Calu3 (cell line): ENCODE results near the gene WFDC6. TPM values are rescaled to one million over a fixed set of nuclear protein-coding genes. Genes with fewer than 3 reads are reported as not detected.

Experiments used
- BruUV-seq: library from RNA; stranded (reverse); fragments of 400-500 nt; replicated peaks from 2 replicates; lab custom pipeline; 2021; lab: Mats Ljungman, UMichigan
- CTCF ChIA-PET: fragments of 300-600 bp; sonication (Branson Sonifier 250); formaldehyde crosslinking; loops from one replicate; lab custom pipeline; 2022; ENCODE audit warnings: antibody characterized with exemption; lab: Charles Lee
- DNase-seq: peaks from one replicate; pipeline ENCODE4 v3.0.0; 2022
- H3K27ac Mint-ChIP-seq: one replicate; pipeline ENCODE4 v1.8.0; 2022; ENCODE audit warnings: mixed read lengths; ENCODE audit not compliant: unreplicated experiment
- H3K27me3 Mint-ChIP-seq: one replicate; pipeline ENCODE4 v1.8.0; 2022; ENCODE audit warnings: mixed read lengths; ENCODE audit not compliant: unreplicated experiment
- H3K36me3 Mint-ChIP-seq: one replicate; pipeline ENCODE4 v1.8.0; 2022; ENCODE audit warnings: mild to moderate bottlenecking, moderate library complexity, mixed read lengths; ENCODE audit not compliant: insufficient read depth, unreplicated experiment
- H3K4me1 Mint-ChIP-seq: one replicate; pipeline ENCODE4 v1.8.0; 2022; ENCODE audit warnings: mild to moderate bottlenecking, low read depth, mixed read lengths; ENCODE audit not compliant: unreplicated experiment
- H3K4me3 Mint-ChIP-seq: one replicate; pipeline ENCODE4 v1.8.0; 2022; ENCODE audit warnings: mild to moderate bottlenecking, low read depth, moderate library complexity, mixed read lengths; ENCODE audit not compliant: unreplicated experiment
- H3K9me3 Mint-ChIP-seq: one replicate; pipeline ENCODE4 v1.8.0; 2022; ENCODE audit warnings: low read depth, mixed read lengths; ENCODE audit not compliant: unreplicated experiment
- CTCF ChIP-seq: fragments of 200-600 bp; IDR thresholded peaks from one replicate; pipeline ENCODE4 v1.8.0; 2022; ENCODE audit warnings: antibody characterized with exemption; ENCODE audit not compliant: unreplicated experiment
- intact Hi-C: fragments of 100-400 bp; cut with micrococcal nuclease; formaldehyde crosslinking; loops from one replicate; pipeline ENCODE4 v1.10.0; 2022; ENCODE audit not compliant: unreplicated experiment
- total RNA-seq: library from RNA; stranded (reverse); gene quantifications from 2 replicates; pipeline ENCODE4 v1.2.3, GENCODE V29; 2022

The WFDC6 gene
- total RNA-seq, 1 experiment from 2014 or later, result not detected

GRCh38 chr20:45581702-45582101 lies 42.4 kb upstream of the WFDC6 start:
- H3K4me3 Mint-ChIP-seq, result no peak overlapping the region
- no peaks in the 10 kb centered on the region for H3K36me3 Mint-ChIP-seq
- no TSS peak for BruUV-seq
- TF ChIP-seq CTCF, result no peak
- DNase-seq, result no peak
- peaks cover 5% of the 10 kb centered on the region for H3K4me1 Mint-ChIP-seq
- peaks cover 31% of the 10 kb centered on the region for H3K27me3 Mint-ChIP-seq
- intact Hi-C loops, result no loop called here
- H3K9me3 Mint-ChIP-seq, result no peaks in the 10 kb centered on the region
- CTCF ChIA-PET, result no interaction called here
- no peak overlapping the region for H3K27ac Mint-ChIP-seq

GRCh38 chr20:45579184-45579583 lies 39.9 kb upstream of the WFDC6 start, which contains the start of gene WFDC8:
TSS of gene WFDC8 (minus strand) at chr20:45579284. CDS start at chr20:45579247, 37 bp downstream.
- Mint-ChIP-seq H3K27me3 (peaks cover 31% of the 10 kb centered on the region), H3K9me3 (no peaks in the 10 kb centered on the region), H3K27ac (no peak within 1 kb of the TSS), H3K4me3 (no peak within 1 kb of the TSS), H3K36me3 (no peaks in the 10 kb centered on the region), H3K4me1 (peaks cover 10% of the 10 kb centered on the region)
- intact Hi-C loops, result no loop called here
- no TSS peak for BruUV-seq
- DNase-seq, result no peak
- CTCF ChIA-PET, result interaction anchor here (1.5 kb wide), 1 partner anchor 191 kb away, joined by 4 read pairs; no protein-coding TSS in a partner anchor
- TF ChIP-seq CTCF, result no peak

GRCh38 chr20:45578231-45578630 lies 38.9 kb upstream of the WFDC6 start:
- H3K4me3 Mint-ChIP-seq, result no peak overlapping the region
- no peak overlapping the region for H3K27ac Mint-ChIP-seq
- no peaks in the 10 kb centered on the region for H3K36me3 Mint-ChIP-seq
- intact Hi-C loops, result no loop called here
- no TSS peak for BruUV-seq
- H3K4me1 Mint-ChIP-seq, result peaks cover 10% of the 10 kb centered on the region
- no peaks in the 10 kb centered on the region for H3K9me3 Mint-ChIP-seq
- CTCF ChIA-PET, result interaction anchor here (1.5 kb wide), 1 partner anchor 192 kb away, joined by 4 read pairs; no protein-coding TSS in a partner anchor
- H3K27me3 Mint-ChIP-seq, result peaks cover 31% of the 10 kb centered on the region
- no peak for TF ChIP-seq CTCF
- no peak for DNase-seq

- H3K36me3 Mint-ChIP-seq, result no peaks in the 10 kb centered on the region
- intact Hi-C loops, result no loop called here
- peaks cover 33% of the 10 kb centered on the region for H3K27me3 Mint-ChIP-seq
- no peak for TF ChIP-seq CTCF
- CTCF ChIA-PET, result interaction anchor here (1.2 kb wide), 1 partner anchor 194 kb away, joined by 4 read pairs; no protein-coding TSS in a partner anchor
- H3K27ac Mint-ChIP-seq, result no peak overlapping the region
- no peaks in the 10 kb centered on the region for H3K9me3 Mint-ChIP-seq
- H3K4me3 Mint-ChIP-seq, result no peak overlapping the region
- no peak for DNase-seq
- H3K4me1 Mint-ChIP-seq, result peaks cover 10% of the 10 kb centered on the region
- no TSS peak for BruUV-seq
These were observed 37.7 kb upstream of the WFDC6 start for GRCh38 chr20:45576995-45577394.
